Measurements from ENCODE around the gene INAFM1. TPM values are rescaled to one million over a fixed set of nuclear protein-coding genes. Genes with fewer than 3 reads are reported as not detected.
"Not testable (repeated sequence)": the region's sequence is repeated elsewhere in the genome, so short reads cannot be mapped to it uniquely, and the experiment has no call there.

INAFM1 gene
- total and polyA plus RNA-seq, 10 donors, result 3.9 to 19.8 (median 12.1) TPM

DNA sequence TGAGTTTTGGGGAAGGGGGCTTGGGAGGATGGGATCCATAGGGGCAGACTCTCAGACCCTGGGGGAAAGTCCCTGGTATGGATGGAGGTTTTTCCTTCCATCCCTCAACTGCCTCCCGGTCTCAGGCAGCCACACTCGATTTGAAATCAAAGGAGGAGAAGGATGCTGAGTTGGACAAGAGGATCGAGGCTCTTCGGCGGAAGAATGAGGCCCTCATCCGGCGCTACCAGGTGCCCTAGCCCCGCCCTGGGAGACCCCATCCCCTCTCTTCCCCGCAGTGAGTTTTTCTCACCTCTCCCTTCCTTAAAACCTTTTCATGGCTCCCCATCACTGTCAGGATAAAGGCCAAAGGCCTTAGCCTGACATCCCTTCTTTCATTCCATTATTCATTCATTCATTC lies 16.3 kb upstream of the INAFM1 start:
- intact Hi-C loops (cut with DNase I; ENCODE audit: low total_unique reads), result no loop called here
- Histone ChIP-seq H3K9me3 (no peaks in the 10 kb centered on the region), H3K36me3 (peaks cover 0 to 54% (median 46%) of the 10 kb centered on the region in 6 donors), H3K4me1 (peaks cover 14 to 72% (median 47%) of the 10 kb centered on the region in 6 donors), H3K27me3 (replicated peaks in 1 of 7) (no peaks in the 10 kb centered on the region), H3K27ac (peak overlapping the region in 7 of 8 donors; percentile 91 to 98 (median 93)), H3K4me3 (peak overlapping the region in 4 of 8 donors; percentile 39 to 77 (median 48))
- TF ChIP-seq, protein P1, sequence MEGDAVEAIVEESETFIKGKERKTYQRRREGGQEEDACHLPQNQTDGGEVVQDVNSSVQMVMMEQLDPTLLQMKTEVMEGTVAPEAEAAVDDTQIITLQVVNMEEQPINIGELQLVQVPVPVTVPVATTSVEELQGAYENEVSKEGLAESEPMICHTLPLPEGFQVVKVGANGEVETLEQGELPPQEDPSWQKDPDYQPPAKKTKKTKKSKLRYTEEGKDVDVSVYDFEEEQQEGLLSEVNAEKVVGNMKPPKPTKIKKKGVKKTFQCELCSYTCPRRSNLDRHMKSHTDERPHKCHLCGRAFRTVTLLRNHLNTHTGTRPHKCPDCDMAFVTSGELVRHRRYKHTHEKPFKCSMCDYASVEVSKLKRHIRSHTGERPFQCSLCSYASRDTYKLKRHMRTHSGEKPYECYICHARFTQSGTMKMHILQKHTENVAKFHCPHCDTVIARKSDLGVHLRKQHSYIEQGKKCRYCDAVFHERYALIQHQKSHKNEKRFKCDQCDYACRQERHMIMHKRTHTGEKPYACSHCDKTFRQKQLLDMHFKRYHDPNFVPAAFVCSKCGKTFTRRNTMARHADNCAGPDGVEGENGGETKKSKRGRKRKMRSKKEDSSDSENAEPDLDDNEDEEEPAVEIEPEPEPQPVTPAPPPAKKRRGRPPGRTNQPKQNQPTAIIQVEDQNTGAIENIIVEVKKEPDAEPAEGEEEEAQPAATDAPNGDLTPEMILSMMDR (IDR thresholded peaks at IDR 0.05 in 8 of 11, conservative IDR thresholded peaks at IDR 0.05 in 3 of 11), result no peak
- TF ChIP-seq POLR2AphosphoS5 (IDR thresholded peaks at IDR 0.05) (no peak), POLR2A (IDR thresholded peaks at IDR 0.05) (no peak)
- 88 to 94% (median 93%) methylated on average over 9 of the region's 9 CpGs for WGBS, 5 donors
- peak; percentile 76 for DNase-seq

DNA sequence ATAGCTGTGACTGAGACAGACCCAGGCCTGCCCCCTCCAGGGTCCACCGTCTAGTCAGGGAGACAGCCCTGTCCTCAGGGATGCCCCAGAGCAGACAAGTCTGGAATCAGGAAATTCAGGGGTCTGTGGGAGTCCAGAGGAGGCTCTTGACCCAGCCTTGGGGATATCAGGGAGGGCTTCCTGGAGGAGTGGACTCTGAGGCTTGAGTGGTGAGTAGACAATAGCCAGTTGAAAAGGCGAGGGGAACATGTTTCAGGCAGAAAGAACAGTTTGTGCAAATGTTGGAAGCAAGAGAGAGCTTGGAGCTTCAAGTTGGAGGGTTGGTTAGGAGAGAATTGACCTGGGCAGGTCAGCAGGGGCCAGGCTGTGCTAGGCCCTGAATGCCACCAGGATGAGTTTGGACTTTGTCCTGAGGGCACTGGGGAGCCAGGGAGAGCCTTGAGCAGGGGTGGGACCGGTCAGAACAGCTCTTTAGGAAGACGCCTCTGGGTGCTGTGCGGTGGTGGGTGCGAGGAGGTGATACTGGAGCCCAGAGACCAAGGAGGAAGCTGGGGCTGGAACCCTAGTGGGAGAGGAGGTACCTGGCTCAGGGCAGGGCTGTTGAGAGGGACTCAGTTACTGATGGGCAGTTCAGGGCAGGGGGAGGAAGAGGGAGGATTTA lies 15.7 kb upstream of the INAFM1 start:
- H3K27ac ChIP-seq, result peak overlapping the region in 5 of 8 donors; percentile 20 to 95 (median 93)
- WGBS, 5 donors, result 89 to 98% (median 92%) methylated on average over 6 of the region's 6 CpGs
- intact Hi-C loops (cut with DNase I; ENCODE audit: low total_unique reads), result no loop called here
- H3K4me3 ChIP-seq, result no peak overlapping the region
- peak; percentile 76 for DNase-seq
- H3K4me1 ChIP-seq, result peaks cover 14 to 72% (median 47%) of the 10 kb centered on the region in 6 donors
- peaks cover 0 to 60% (median 48%) of the 10 kb centered on the region in 6 donors for H3K36me3 ChIP-seq
- TF ChIP-seq, protein P1 (IDR thresholded peaks at IDR 0.05 in 8 of 11, conservative IDR thresholded peaks at IDR 0.05 in 3 of 11), result no peak
- TF ChIP-seq POLR2A (IDR thresholded peaks at IDR 0.05) (no peak), POLR2AphosphoS5 (IDR thresholded peaks at IDR 0.05) (no peak)
- no peaks in the 10 kb centered on the region for H3K9me3 ChIP-seq
- no peaks in the 10 kb centered on the region for H3K27me3 ChIP-seq (replicated peaks in 1 of 7)

DNA sequence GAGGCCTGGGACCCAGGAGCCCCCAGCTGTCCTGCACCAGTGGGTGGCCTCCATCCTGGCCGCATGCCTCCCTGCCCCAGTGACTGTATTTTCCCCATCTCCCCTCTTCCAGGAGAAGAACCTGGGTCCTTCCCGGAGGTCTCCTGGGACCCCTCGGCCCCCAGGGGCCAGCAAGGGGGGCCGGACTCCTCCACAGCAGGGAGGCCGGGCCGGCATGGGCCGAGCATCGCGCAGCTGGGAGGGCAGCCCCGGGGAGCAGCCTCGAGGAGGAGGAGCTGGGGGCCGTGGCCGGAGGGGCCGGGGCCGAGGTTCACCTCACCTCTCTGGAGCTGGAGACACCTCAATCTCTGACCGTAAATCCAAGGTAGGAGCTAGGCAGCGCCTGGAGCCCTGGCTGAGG lies 14.2 kb upstream of the INAFM1 start:
- DNase-seq, result peak; percentile 78
- WGBS, 5 donors, result 91 to 96% (median 94%) methylated on average over 17 of the region's 17 CpGs

DNA sequence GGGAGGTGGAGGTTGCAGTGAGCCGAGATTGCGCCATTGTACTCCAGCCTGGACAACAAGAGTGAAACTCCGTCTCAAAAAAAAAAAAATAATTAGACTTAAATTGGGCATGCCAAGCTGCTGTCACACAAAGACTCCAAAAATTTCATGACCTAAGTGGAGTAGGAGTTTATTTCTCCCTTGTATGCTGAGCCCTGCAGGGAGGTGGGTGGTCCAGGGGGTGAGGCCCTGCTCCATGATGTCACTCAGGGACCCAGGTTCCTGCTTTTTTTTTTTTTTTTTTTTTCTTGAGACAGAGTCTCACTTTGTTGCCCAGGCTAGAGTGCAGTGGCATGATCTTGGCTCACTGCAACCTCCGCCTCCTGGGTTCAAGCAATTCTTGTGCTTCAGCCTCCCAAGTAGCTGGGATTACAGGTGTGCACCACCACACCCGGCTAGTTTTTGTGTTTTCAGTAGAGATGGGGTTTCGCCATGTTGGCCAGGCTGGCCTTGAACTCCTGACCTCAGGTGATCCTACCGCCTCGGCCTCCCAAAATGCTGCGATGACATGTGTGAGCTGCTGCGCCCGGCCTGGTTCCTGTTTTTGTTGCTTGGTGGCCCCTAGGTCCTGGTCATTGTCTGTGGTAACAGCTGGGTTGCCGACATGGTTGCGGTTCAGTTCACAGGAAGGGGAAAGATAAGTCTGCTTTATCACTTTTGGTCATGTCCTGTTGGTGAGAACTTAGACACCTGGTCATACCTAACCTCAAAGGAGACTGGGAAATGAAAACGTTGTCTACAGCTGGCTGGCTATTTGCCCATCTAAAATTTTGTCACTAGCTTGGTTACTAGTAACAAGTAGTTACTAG lies 12.5 kb upstream of the INAFM1 start:
- DNase-seq, result peak; percentile 81
- 59 to 80% (median 68%) methylated on average over 14 of the region's 14 CpGs for WGBS, 5 donors
- H3K4me3 ChIP-seq; H3K27me3 ChIP-seq (replicated peaks in 1 of 7); intact Hi-C loops (cut with DNase I; ENCODE audit: low total_unique reads); H3K9me3 ChIP-seq: not testable (repeated sequence)
- TF ChIP-seq POLR2AphosphoS5 (IDR thresholded peaks at IDR 0.05), result peak; percentile 38 to 59 (median 56)
- Histone ChIP-seq H3K27ac (peak overlapping the region in 6 of 8 donors; percentile 9 to 66 (median 46)), H3K4me1 (peaks cover 14 to 69% (median 39%) of the 10 kb centered on the region in 6 donors), H3K36me3 (peaks cover 0 to 91% (median 78%) of the 10 kb centered on the region in 6 donors)

More for the DNA sequence above, 14.2 kb upstream of the INAFM1 start:
- H3K9me3 ChIP-seq, result no peaks in the 10 kb centered on the region
- H3K27ac ChIP-seq, result no peak overlapping the region
- intact Hi-C loops (cut with DNase I; ENCODE audit: low total_unique reads), result no loop called here
- peaks cover 0 to 74% (median 63%) of the 10 kb centered on the region in 6 donors for H3K36me3 ChIP-seq
- TF ChIP-seq POLR2AphosphoS5 (IDR thresholded peaks at IDR 0.05) (peak in 1 of 3 donors; percentile 39), POLR2A (IDR thresholded peaks at IDR 0.05) (no peak)
- H3K4me3 ChIP-seq, result no peak overlapping the region
- H3K4me1 ChIP-seq, result peaks cover 14 to 70% (median 46%) of the 10 kb centered on the region in 6 donors
- no peaks in the 10 kb centered on the region for H3K27me3 ChIP-seq (replicated peaks in 1 of 7)

All from spleen (tissue), 11 donors.